AG04449 (cell line): Measurements from ENCODE around the gene ADAMTS18.

Experiments used
- CTCF ChIA-PET: fragments of 350-600 bp; formaldehyde crosslinking; extraction: SDS; loops from one replicate; lab custom pipeline; 2021; ENCODE audit warnings: antibody characterized with exemption; lab: Yijun Ruan, JAX
- POLR2A ChIA-PET: fragments of 400-600, 350-600 bp; formaldehyde crosslinking; extraction: SDS; loops from one replicate; lab custom pipeline; 2020; ENCODE audit warnings: antibody characterized with exemption, inconsistent platforms; lab: Yijun Ruan, JAX
- DNase-seq: peaks from one replicate; pipeline ENCODE4 v3.0.0-alpha.2; 2010; ENCODE audit warnings: low read depth, low spot score
- H3K4me3 ChIP-seq: 2 replicates; pipeline ENCODE4 v1.5.1; 2011; ENCODE audit warnings: low read depth, mild to moderate bottlenecking, control low read depth, low read length
- CTCF ChIP-seq: IDR thresholded peaks from one replicate; pipeline ENCODE4 v1.5.1; 2011; ENCODE audit warnings: mild to moderate bottlenecking, moderate library complexity, low read length, control low read depth, inconsistent platforms; ENCODE audit not compliant: insufficient read depth; ENCODE audit errors: missing control alignments

ADAMTS18 gene

GRCh38 chr16:77383606-77384187, 51.1 kb downstream of the ADAMTS18 start:
- CTCF ChIA-PET: interaction anchor here (0.8 kb wide), 1 partner anchor 595 kb away, joined by 3 read pairs; no protein-coding TSS in a partner anchor

GRCh38 chr16:77376358-77376757, 58.5 kb downstream of the ADAMTS18 start:
- ChIA-PET POLR2A (no interaction called here), CTCF (interaction anchor here (0.9 kb wide), 1 partner anchor 157 kb away, joined by 3 read pairs; no protein-coding TSS in a partner anchor)
- TF ChIP-seq CTCF: peak; percentile 15
- DNase-seq: no peak
- no peak overlapping the region for H3K4me3 ChIP-seq

More at GRCh38 chr16:77383606-77384187, 51.1 kb downstream of the ADAMTS18 start:
- TF ChIP-seq CTCF: no peak
- POLR2A ChIA-PET: no interaction called here
- no peak for DNase-seq
- no peak overlapping the region for H3K4me3 ChIP-seq

- no peak for TF ChIP-seq CTCF
- ChIA-PET CTCF (no interaction called here), POLR2A (no interaction called here)
- DNase-seq: no peak
- no peak overlapping the region for H3K4me3 ChIP-seq
Measured at GRCh38 chr16:77375396-77375795, 59.4 kb downstream of the ADAMTS18 start.

- ChIA-PET POLR2A (no interaction called here), CTCF (no interaction called here)
- TF ChIP-seq CTCF: no peak
- DNase-seq: no peak
- no peak overlapping the region for H3K4me3 ChIP-seq
Measured at GRCh38 chr16:77374384-77374783, 60.5 kb downstream of the ADAMTS18 start.

- TF ChIP-seq CTCF: no peak
- ChIA-PET POLR2A (no interaction called here), CTCF (no interaction called here)
- no peak for DNase-seq
- H3K4me3 ChIP-seq: no peak overlapping the region
Measured at GRCh38 chr16:77373726-77374125, 61.1 kb downstream of the ADAMTS18 start.

GRCh38 chr16:77364770-77365169, 70.1 kb downstream of the ADAMTS18 start:
- H3K4me3 ChIP-seq: no peak overlapping the region
- ChIA-PET CTCF (interaction anchor here (1.9 kb wide), 1 partner anchor 219 kb away, joined by 7 read pairs; no protein-coding TSS in a partner anchor), POLR2A (no interaction called here)
- TF ChIP-seq CTCF: no peak
- no peak for DNase-seq
